ENCODE data around the gene TPGS1.

DNA sequence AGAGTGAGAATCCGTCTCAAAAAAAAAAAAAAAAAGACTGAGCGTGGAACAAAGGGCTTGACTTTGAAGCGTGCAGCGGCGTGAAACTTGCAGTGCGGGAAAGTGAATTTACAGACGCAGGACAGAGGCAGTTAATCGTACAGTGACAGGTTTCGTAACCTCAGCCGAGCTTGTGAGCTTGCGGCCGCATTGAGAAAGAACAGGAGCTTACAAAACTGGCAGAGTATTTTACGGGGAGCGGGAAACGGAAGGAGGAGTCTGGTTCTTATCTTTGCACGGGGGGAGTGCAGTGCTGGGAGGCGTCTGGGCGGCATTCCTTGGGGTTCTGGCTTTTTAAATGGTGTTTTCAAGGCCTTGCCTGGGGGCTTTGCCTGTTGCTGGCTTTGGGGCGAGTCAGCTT is 59.1 kb downstream of the TPGS1 start:
- no peak for TF ChIP-seq EP300 (IDR thresholded peaks at IDR 0.05; ENCODE audit: borderline replicate concordance)
- TF ChIP-seq NFIC (IDR thresholded peaks at IDR 0.05), result no peak
- TF ChIP-seq, protein P1, sequence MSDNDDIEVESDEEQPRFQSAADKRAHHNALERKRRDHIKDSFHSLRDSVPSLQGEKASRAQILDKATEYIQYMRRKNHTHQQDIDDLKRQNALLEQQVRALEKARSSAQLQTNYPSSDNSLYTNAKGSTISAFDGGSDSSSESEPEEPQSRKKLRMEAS (IDR thresholded peaks at IDR 0.05), result no peak
